ENCODE data around the gene PRPF8. TPM values are rescaled to one million over a fixed set of nuclear protein-coding genes. Genes with fewer than 3 reads are reported as not detected.

PRPF8 gene
- total and polyA plus RNA-seq, 2 of the 13 experiments (the other 11 are each of a cell fraction or from before 2014, with no cell fraction given), result 112 to 179 TPM

DNA sequence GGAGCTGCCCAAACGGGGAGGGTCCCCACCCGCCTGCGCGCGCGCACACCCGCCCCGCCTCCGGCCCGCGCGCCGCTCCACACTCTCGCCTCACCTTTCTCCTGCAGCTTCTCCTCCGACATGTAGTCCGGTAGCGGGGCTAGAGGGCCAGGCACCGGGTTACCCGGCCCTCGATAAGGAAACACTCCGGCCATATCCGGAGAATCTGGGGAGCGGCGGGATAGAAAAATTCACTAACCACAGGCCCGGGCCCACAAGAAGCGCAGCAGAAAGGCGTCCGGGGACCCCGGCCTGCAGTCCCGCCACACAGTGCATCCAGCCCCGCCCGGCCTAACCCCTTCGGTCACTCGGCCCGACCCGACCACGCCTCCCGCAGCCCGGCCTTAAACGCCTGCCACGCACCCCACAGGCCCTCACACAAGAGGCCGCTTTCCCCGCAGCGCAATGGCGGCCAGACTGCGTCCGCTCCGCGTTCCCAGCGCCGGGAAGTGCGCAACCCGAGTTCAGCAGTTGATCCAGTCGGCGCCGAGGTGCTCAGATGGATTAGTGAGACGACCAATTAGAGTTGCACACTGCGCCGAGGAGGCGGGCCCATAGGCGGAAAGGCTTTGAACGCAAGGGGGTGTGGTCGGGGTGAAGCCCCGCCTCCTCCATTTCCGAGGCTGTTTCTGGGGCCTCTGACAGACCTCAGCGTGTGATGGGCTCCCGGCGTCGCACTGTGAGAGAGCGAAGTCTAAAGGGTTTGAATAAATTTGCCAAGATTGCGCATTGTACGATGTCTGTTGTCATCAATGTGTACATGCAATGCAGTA is at the start of gene PRPF8 (continued):
- no peak for TF ChIP-seq CTCF (CRISPR knock-in tag; IDR thresholded peaks at IDR 0.05)
- TF ChIP-seq SNAPC4 (CRISPR knock-in tag; IDR thresholded peaks at IDR 0.05), result 0 out of 2 replicates have a peak, but pooled peaks have one; percentile 63
- TF ChIP-seq ARID4A (CRISPR knock-in tag; IDR thresholded peaks at IDR 0.05; ENCODE audit: borderline replicate concordance), result peak; percentile 96
- TF ChIP-seq ZNF10 (CRISPR knock-in tag; IDR thresholded peaks at IDR 0.05; ENCODE audit: borderline replicate concordance, low read depth), result no peak
- peak; percentile 92 for TF ChIP-seq KAT8 (CRISPR knock-in tag; IDR thresholded peaks at IDR 0.05)
- no peak for TF ChIP-seq ZNF841 (CRISPR knock-in tag; IDR thresholded peaks at IDR 0.05; ENCODE audit: borderline replicate concordance)
- no peak for TF ChIP-seq ZBTB42 (CRISPR knock-in tag; IDR thresholded peaks at IDR 0.05)
- no peak for TF ChIP-seq NFKBIZ (CRISPR knock-in tag; IDR thresholded peaks at IDR 0.05)
- TF ChIP-seq, protein P1, sequence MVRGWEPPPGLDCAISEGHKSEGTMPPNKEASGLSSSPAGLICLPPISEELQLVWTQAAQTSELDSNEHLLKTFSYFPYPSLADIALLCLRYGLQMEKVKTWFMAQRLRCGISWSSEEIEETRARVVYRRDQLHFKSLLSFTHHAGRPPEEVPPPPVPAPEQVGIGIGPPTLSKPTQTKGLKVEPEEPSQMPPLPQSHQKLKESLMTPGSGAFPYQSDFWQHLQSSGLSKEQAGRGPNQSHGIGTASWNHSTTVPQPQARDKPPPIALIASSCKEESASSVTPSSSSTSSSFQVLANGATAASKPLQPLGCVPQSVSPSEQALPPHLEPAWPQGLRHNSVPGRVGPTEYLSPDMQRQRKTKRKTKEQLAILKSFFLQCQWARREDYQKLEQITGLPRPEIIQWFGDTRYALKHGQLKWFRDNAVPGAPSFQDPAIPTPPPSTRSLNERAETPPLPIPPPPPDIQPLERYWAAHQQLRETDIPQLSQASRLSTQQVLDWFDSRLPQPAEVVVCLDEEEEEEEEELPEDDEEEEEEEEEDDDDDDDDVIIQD (CRISPR knock-in tag; IDR thresholded peaks at IDR 0.05; ENCODE audit: low read depth), result no peak
- peak; percentile 77 for TF ChIP-seq UBTF (CRISPR knock-in tag; IDR thresholded peaks at IDR 0.05)
- TF ChIP-seq ZNF317 (CRISPR knock-in tag; IDR thresholded peaks at IDR 0.05), result no peak
- TF ChIP-seq ZNF772 (CRISPR knock-in tag; IDR thresholded peaks at IDR 0.05), result 0 out of 2 replicates have a peak, but pooled peaks have one; percentile 54
